Stomach (tissue), 9 donors: ENCODE measurements around the gene PDGFD. TPM values are rescaled to one million over a fixed set of nuclear protein-coding genes. Genes with fewer than 3 reads are reported as not detected.
A peak's percentile ranks its signal among the peaks of the same experiment; 100 is the strongest.

Experiments used
- DNase-seq, 2 donors: peaks; one replicate each; pipeline versions ENCODE4 v3.0.0 to v3.0.0-alpha.2; 2013 to 2019
- H3K27ac ChIP-seq, 5 donors: fragments of 200-600 bp in 4 of 5; sonication (generic) in 4 of 5; one replicate each; pipeline ENCODE4 v1.5.1; 2013 to 2019; ENCODE audit warnings: mild to moderate bottlenecking in 1 of 5, moderate library complexity in 1 of 5
- H3K27me3 ChIP-seq, 3 donors: fragments of 200-600 bp; sonication (generic); one replicate each; pipeline ENCODE4 v1.5.1; 2017 to 2019; ENCODE audit warnings: mixed run types in 1 of 3
- H3K36me3 ChIP-seq, 4 donors: fragments of 200-600 bp; sonication (generic); 1 replicate in 3 of 4; 2 replicates in 1 of 4; pipeline ENCODE4 v1.5.1; 2016 to 2019
- H3K4me1 ChIP-seq, 4 donors: fragments of 200-600 bp; sonication (generic); one replicate each; pipeline ENCODE4 v1.5.1; 2016 to 2019
- H3K4me3 ChIP-seq, 4 donors: fragments of 200-600 bp; sonication (generic) in 3 of 4; one replicate each; pipeline ENCODE4 v1.5.1; 2016 to 2019; ENCODE audit warnings: mild to moderate bottlenecking in 1 of 4
- H3K9me3 ChIP-seq, 4 donors: fragments of 200-600 bp; sonication (generic); one replicate each; pipeline ENCODE4 v1.5.1; 2016 to 2019
- EP300 ChIP-seq: sonication (generic); formaldehyde crosslinking; IDR thresholded peaks from one replicate; pipeline ENCODE4 v1.6.1; 2017; ENCODE audit warnings: antibody characterized with exemption
- POLR2A ChIP-seq, 4 donors: fragments of 450-650 bp; IDR thresholded peaks; one replicate each; pipeline ENCODE4 v1.6.1; 2016; ENCODE audit warnings: antibody characterized with exemption in 4 of 4, control low read depth in 2 of 4, mild to moderate bottlenecking in 1 of 4, moderate library complexity in 1 of 4
- POLR2AphosphoS5 ChIP-seq, 3 donors: sonication (generic); formaldehyde crosslinking; IDR thresholded peaks; one replicate each; pipeline ENCODE4 v1.6.1; 2016; ENCODE audit warnings: antibody characterized with exemption in 3 of 3
- WGBS, 5 donors: extraction: QIAGEN DNeasy Blood & Tissue Kit in 3 of 5; methylation state at CpG; one replicate each; pipeline versions ENCODE4 v1.1.5 to v1.1.7; 2013 to 2018; 5-methylcytosine and 5-hydroxymethylcytosine counted together
- intact Hi-C: fragments of 100-400 bp; cut with DNase I; formaldehyde crosslinking; loops from one replicate; pipeline ENCODE4 v1.15.1; 2023; ENCODE audit warnings: low total_unique reads
- polyA plus RNA-seq, 3 donors: library from polyadenylated mRNA; stranded (reverse); fragments of 200-250 nt; gene quantifications; one replicate each; pipeline ENCODE4 v1.2.3, GENCODE V29; 2013
- total RNA-seq, 5 donors: library from RNA; depleted of rRNA; stranded (reverse); fragments of >200 nt; gene quantifications; one replicate each; pipeline versions ENCODE4 v1.1.0 to v1.2.3, GENCODE V29; 2014 to 2016
- TF ChIP-seq, protein P1 (sequence below), 7 experiments: fragments of 450-650 bp in 4 of 7; fragments of 200-600 bp in 3 of 7; sonication (generic) in 3 of 7; IDR thresholded peaks; one replicate each; pipeline ENCODE4 v1.5.1; 2016 to 2019; ENCODE audit warnings: antibody characterized with exemption in 7 of 7, control low read depth in 2 of 7, mild to moderate bottlenecking in 1 of 7
- donor health status: healthy with polysubstance abuse.
- donor health status: Bipolar disorder and iron deficiency.
- donor health status: healthy.

Gene PDGFD
- total and polyA plus RNA-seq, 8 donors, result 2.4 to 41.5 (median 9.0) TPM; not detected in 1

DNA sequence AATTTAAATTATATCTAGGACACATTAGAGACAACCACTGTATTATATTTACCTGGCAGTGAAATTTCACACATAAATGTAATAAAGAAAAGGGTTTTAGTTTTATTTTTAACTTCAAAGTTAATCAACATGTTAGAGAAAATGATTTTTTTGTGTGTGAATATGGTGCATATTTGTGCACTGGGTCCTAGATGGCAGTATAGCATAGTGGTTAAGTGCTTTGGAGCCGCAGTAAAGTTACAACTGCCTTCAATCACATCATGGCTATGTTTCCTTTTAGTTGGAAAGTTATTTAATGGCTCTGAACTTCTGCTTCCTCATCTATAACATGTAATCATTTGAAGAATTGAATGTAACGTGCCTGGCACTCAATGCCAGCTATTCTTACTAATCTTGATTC lies 236.4 kb downstream of the PDGFD start:
- Histone ChIP-seq H3K27ac (no peak overlapping the region), H3K36me3 (no peaks in the 10 kb centered on the region), H3K4me3 (no peak overlapping the region), H3K27me3 (no peaks in the 10 kb centered on the region), H3K4me1 (peaks cover 0 to 22% (median 7%) of the 10 kb centered on the region in 4 donors), H3K9me3 (no peaks in the 10 kb centered on the region)
- TF ChIP-seq EP300 (no peak), POLR2A (IDR thresholded peaks at IDR 0.05) (no peak)
- TF ChIP-seq, protein P1, sequence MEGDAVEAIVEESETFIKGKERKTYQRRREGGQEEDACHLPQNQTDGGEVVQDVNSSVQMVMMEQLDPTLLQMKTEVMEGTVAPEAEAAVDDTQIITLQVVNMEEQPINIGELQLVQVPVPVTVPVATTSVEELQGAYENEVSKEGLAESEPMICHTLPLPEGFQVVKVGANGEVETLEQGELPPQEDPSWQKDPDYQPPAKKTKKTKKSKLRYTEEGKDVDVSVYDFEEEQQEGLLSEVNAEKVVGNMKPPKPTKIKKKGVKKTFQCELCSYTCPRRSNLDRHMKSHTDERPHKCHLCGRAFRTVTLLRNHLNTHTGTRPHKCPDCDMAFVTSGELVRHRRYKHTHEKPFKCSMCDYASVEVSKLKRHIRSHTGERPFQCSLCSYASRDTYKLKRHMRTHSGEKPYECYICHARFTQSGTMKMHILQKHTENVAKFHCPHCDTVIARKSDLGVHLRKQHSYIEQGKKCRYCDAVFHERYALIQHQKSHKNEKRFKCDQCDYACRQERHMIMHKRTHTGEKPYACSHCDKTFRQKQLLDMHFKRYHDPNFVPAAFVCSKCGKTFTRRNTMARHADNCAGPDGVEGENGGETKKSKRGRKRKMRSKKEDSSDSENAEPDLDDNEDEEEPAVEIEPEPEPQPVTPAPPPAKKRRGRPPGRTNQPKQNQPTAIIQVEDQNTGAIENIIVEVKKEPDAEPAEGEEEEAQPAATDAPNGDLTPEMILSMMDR (IDR thresholded peaks at IDR 0.05), result peak in 2 of 7 experiments; percentile 25 to 35
- intact Hi-C loops, result no loop called here
- peak in 1 of 2 donors; percentile 57 for DNase-seq
- WGBS, 5 donors, result 30 to 41% (median 35%) methylated on average over 2 of the region's 2 CpGs

- DNase-seq, result no peak
- Histone ChIP-seq H3K27me3 (no peaks in the 10 kb centered on the region), H3K4me3 (no peak overlapping the region), H3K36me3 (no peaks in the 10 kb centered on the region), H3K27ac (no peak overlapping the region), H3K9me3 (no peaks in the 10 kb centered on the region), H3K4me1 (peaks cover 0 to 22% (median 7%) of the 10 kb centered on the region in 4 donors)
- 75 to 89% (median 76%) methylated on average over 5 of the region's 5 CpGs for WGBS, 5 donors
- TF ChIP-seq POLR2AphosphoS5 (IDR thresholded peaks at IDR 0.05), result no peak
- TF ChIP-seq POLR2A (IDR thresholded peaks at IDR 0.05), result no peak
- TF ChIP-seq, protein P1 (IDR thresholded peaks at IDR 0.05), result no peak
- no peak for TF ChIP-seq EP300
- intact Hi-C loops, result no loop called here
Measured at GRCh38 chr11:103926990-103927389, 237.0 kb downstream of the PDGFD start.

GRCh38 chr11:103924166-103925013 lies 239.6 kb downstream of the PDGFD start:
- peaks cover 0 to 25% (median 11%) of the 10 kb centered on the region in 4 donors for H3K4me1 ChIP-seq
- TF ChIP-seq, protein P1 (IDR thresholded peaks at IDR 0.05), result no peak
- TF ChIP-seq EP300 (no peak), POLR2A (IDR thresholded peaks at IDR 0.05) (no peak), POLR2AphosphoS5 (IDR thresholded peaks at IDR 0.05) (no peak)
- no peak overlapping the region for H3K27ac ChIP-seq
- DNase-seq, result no peak
- no peaks in the 10 kb centered on the region for H3K36me3 ChIP-seq
- intact Hi-C loops, result no loop called here
- 81 to 94% (median 88%) methylated on average over 5 of the region's 5 CpGs for WGBS, 5 donors
- H3K27me3 ChIP-seq, result no peaks in the 10 kb centered on the region
- no peaks in the 10 kb centered on the region for H3K9me3 ChIP-seq
- no peak overlapping the region for H3K4me3 ChIP-seq

- Histone ChIP-seq H3K27ac (no peak overlapping the region), H3K4me1 (peaks cover 0 to 24% (median 10%) of the 10 kb centered on the region in 4 donors), H3K27me3 (no peaks in the 10 kb centered on the region), H3K9me3 (no peaks in the 10 kb centered on the region), H3K36me3 (no peaks in the 10 kb centered on the region), H3K4me3 (no peak overlapping the region)
- TF ChIP-seq, protein P1 (IDR thresholded peaks at IDR 0.05), result no peak
- TF ChIP-seq EP300, result no peak
- TF ChIP-seq POLR2A (IDR thresholded peaks at IDR 0.05), result no peak
- no peak for TF ChIP-seq POLR2AphosphoS5 (IDR thresholded peaks at IDR 0.05)
- DNase-seq, result no peak
- intact Hi-C loops, result no loop called here
Measured at GRCh38 chr11:103923451-103923931, 240.5 kb downstream of the PDGFD start.
